NCI-H82 treated with DMSO at 0.1 percent for 48 hours (cell line): ENCODE measurements around the gene SHISAL1.
"Not testable (repeated sequence)": the region's sequence is repeated elsewhere in the genome, so short reads cannot be mapped to it uniquely, and the experiment has no call there.

Experiments used
- DNase-seq: peaks from one replicate; lab custom pipeline; 2025; ENCODE audit not compliant: unreplicated experiment; lab: John Stamatoyannopoulos, UW

SHISAL1 gene

GRCh38 chr22:44242946-44243724, 69.6 kb downstream of the SHISAL1 start:
- no peak for DNase-seq

GRCh38 chr22:44241121-44241520, 71.6 kb downstream of the SHISAL1 start:
- DNase-seq: not testable (repeated sequence)

DNA sequence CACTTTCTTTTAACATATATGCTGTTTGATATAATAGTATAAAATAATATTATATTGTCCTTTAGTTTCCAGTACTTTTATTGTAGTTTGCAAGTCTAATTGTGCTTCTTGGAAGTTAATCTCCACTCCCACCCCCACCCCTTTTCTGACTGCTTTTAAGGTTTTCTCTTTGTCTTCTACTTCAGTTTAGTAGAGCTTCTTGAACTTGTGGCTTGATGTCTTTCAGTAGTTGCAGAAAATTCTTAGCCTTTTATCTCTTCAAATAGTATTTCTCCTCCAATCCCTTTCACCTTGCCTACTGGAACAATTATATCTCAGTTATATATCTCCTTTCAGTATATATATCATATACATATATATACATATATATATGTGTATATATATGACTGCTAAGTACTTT, 75.5 kb downstream of the SHISAL1 start:
- no peak for DNase-seq

- DNase-seq: not testable (repeated sequence)
Observed at GRCh38 chr22:44234372-44234771, 78.4 kb downstream of the SHISAL1 start.

DNA sequence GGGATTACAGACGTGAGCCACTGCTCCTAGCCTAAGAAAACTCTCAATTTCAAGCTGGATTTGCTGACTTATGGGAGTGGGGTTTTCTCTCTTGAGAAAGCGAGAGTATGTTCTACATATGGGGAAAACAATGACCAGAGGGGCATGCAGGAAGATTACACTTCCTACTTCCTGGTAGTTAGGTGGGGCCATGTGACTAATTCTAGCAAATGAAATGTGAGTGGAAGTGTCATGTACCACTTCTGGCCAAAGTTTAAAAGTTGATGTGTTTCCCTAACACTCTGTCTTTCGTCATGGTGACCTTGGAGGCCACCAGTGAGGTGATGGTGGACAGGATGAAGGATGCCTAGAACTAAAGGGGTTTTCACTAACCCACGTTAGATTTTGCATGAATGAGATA, 81.5 kb downstream of the SHISAL1 start:
- DNase-seq: no peak

DNA sequence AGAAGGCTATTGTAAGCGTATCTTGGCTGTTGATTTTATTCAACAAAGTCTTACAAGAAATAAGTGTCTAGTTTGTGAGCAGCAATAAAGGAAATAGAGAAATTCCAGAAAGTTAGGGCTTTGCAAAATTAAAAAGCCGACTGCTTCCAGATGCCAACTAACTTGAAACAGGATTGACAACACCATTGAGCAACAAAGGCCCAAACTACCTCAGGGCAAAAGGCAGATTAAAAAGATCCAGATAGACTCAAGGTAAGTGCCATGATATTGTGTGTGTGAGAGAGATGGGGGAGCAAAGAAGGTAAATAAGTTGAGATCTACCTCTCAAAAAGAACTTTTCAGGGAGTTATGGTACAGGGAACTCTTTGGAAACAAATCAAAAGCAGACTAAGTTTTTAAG, 82.9 kb downstream of the SHISAL1 start:
- DNase-seq: no peak

DNA sequence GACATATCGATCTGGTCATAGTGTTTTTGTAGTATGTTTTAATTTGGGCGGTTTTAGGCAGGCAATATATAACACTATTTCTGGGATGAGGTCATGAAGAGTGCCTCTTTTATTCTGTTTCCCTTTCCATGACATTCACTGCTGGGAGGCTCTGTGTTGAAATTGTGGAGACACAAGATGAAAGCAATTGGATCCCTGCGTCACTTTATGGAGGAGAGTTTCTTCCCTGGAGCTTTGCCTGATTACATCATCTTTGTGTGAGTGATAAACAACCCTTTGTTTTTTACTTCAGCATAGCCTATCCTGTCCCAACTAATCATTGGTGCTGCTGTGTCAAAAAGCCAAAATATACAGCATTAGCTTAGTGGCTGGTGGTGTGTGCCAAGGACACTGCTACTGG, 83.4 kb downstream of the SHISAL1 start:
- DNase-seq: no peak

DNA sequence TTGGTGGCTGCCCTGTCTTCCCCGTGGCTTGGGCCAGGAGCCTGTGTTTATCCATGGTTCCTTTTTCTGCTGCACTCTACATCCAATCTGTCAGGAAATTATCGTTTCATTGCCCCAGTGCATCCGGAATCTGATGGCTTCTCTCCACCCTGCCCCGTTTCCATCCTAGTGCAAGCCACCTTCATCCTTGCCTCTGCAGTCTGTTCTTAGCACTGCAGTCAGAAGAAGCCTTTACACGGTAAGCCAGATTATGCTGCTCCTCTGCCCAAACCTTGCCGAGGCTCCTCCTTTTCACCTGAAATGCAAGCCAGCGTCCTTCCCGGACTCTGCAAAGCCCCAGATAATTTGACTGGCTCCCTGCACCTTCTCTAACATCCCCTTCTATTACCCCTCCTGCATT, 86.9 kb downstream of the SHISAL1 start:
- DNase-seq: no peak

- no peak for DNase-seq
Observed at GRCh38 chr22:44225091-44225689, 87.6 kb downstream of the SHISAL1 start.

DNA sequence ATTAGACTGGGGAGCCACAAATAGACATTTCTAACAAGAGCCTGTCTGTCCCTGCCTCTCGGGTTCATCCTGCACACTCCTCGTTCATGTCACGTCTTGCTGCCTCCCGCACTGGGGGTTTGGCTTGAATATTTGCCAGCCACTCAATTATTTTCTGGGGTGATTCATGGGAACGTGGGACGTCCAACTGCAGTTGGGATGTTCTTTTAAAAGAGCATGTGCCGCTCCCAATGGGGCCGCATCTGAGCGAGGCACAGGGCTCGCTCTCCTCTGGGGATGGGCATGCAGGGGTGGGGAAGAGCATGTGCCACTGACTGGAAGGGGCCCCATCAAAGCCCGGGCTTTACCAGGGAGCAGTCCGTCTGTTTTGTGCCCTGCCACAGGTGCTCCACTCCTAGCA, 88.6 kb downstream of the SHISAL1 start:
- no peak for DNase-seq

DNA sequence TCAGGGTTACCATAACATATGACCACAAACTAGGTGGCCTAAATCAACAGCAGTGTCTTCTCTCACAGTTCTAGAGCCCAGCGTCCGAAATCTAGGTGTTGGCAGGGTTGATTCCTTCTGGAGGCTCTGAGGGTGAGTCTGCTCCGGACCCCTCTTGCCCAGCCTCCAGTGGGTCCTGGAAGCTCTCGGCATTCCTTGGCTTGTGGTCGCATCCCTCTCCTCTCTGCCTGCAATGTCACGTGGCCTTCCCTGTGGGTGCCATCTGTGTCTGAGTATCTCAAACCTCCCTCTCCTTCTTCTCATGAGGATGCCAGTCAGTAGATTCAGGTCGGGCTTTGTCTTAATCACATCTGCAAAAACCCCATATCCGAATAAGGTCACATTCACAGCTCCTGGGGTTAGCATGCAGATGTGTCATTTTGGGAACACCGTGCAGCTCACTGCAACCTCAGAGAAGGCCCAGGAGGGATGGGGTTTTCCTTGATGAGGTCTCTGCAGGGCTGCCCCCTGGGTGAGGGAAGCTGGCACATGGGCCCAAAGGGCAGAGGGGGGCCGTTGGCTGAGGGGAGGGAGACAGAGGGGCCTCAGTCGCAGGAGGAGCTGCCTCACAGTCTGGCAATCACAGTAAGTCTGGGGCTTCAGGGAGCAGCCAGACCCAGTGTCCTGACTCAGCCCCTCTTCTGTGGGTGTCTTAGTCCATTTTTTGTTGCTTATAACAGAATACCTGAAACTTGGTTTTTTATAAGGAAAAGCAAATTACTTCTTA, 90.9 kb downstream of the SHISAL1 start:
- no peak for DNase-seq

DNA sequence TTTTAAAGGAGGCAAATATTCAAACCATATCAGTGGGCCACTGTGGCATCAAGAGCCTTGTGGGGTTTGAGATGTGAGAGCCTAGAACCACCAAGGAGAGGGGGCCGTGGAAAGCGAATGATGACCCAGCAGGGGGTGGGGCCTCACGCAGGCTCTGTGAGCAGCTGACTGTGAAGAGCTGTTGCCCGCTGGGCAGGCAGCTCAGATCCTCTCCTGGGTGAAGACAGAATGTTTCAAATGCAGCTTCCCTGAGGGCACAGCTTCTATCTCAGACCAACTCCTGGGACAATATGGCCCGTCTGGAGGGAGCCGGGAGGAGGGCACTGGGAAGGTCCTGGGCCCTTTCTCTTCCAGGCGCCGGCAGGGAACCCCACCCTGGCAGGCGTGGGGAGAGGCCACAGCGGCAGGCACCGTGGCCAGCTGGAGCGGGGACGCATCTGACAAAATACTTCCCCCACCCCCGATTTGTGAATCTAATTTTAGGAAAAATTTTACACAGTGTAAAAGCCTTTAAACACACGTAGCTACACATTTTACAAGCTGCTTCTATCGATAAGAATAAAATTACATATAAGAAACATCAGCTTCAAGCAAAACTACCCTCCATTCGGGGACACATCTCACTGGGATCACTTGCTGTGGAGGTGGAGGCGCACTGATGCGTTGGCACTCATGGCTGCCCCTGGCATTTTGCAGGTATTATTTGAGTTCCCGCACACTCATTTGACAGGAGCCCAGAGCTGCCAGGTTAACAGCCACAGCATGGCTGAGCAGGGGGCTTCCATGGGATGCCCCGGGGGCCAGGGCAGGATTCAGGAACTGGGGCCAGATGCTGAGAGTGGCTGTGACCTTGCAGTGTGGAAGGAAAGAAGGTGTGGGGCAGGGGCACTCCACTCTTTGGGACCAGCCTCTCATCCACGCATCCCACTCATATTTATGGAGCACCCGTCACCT, 91.7 kb downstream of the SHISAL1 start:
- no peak for DNase-seq

- DNase-seq: no peak
Observed at GRCh38 chr22:44219101-44219870, 93.5 kb downstream of the SHISAL1 start.

GRCh38 chr22:44218071-44218470, 94.7 kb downstream of the SHISAL1 start:
- DNase-seq: no peak

GRCh38 chr22:44217346-44217745, 95.4 kb downstream of the SHISAL1 start:
- no peak for DNase-seq

- DNase-seq: no peak
Observed at GRCh38 chr22:44215287-44215686, 97.5 kb downstream of the SHISAL1 start.

DNA sequence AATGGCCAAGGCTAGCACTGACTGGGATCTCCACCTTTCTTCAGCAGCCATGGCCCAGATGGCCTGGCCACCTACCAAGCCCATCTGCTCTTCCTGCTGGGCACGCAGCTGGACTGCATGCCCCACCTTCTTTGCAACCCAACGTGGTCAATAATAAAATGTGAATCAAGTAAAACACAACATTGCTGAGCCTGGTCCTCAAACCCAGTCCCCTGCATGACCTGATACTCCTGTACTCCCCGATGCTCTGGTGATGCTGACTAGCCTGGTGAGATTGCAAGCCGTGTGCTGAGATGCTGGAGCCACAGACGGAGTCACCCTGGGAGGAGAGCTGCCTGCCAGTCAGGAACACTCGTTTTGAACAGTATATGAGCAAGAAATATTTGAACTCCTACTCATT, 98.0 kb downstream of the SHISAL1 start:
- no peak for DNase-seq

- no peak for DNase-seq
Observed at GRCh38 chr22:44214187-44214586, 98.6 kb downstream of the SHISAL1 start.

- DNase-seq: no peak
Observed at GRCh38 chr22:44213489-44214043, 99.2 kb downstream of the SHISAL1 start.

GRCh38 chr22:44212936-44213335, 99.8 kb downstream of the SHISAL1 start:
- no peak for DNase-seq
